ENCODE measurements around the gene CACNB2. TPM values are rescaled to one million over a fixed set of nuclear protein-coding genes. Genes with fewer than 3 reads are reported as not detected.

The CACNB2 gene
- polyA plus RNA-seq, 1 of the 3 experiments (the other 2 are of a cell fraction), result 0.74 TPM

DNA sequence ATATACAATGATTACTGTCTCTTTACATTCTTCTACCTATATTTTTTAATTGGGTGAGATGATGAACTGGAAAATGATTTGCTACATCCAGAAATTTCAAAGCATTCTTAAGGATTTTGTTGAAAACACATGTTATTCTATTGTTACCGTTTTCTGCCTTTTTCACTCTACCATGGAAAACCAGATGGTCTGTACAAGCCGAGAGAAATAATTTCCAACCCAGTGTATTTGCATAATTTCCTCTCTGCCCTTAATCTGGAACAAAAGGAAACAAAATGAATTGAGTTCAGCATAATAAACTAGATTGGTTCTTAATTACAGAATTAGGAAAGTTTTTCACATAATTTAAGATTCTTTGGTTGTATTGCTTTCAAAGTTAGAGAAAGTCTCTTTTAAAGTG is 211.2 kb downstream of the CACNB2 start:
- H3K36me3 ChIP-seq (replicated peaks in 1 of 2; ENCODE audit: control insufficient read depth in 1 of 2, insufficient read depth in 2 of 2, low read length in 1 of 2), result no peaks in the 10 kb centered on the region
- H3K27me3 ChIP-seq (ENCODE audit: insufficient read depth), result no peaks in the 10 kb centered on the region
- no peaks in the 10 kb centered on the region for H4K20me1 ChIP-seq (ENCODE audit: insufficient read depth)
- no peaks in the 10 kb centered on the region for H3K79me2 ChIP-seq (ENCODE audit: insufficient read depth)
- H3K4me1 ChIP-seq (ENCODE audit: control insufficient read depth in 1 of 2, insufficient read depth in 2 of 2, low read depth in 1 of 2, low read length in 1 of 2), result no peaks in the 10 kb centered on the region; a peak in 1 of 4 replicates
- CTCF ChIA-PET, result no interaction called here
- H2AFZ ChIP-seq (ENCODE audit: low read depth), result no peak overlapping the region
- H3K4me2 ChIP-seq, result no peak overlapping the region
- H3K9ac ChIP-seq, result no peak overlapping the region
- no peak overlapping the region for H3K4me3 ChIP-seq (ENCODE audit: low read depth in 2 of 2, low read length in 1 of 2)
- WGBS (ENCODE audit: low lambda C conversion rate), result 48% methylated on average over 2 of the region's 2 CpGs
- H3K27ac ChIP-seq (ENCODE audit: low read depth in 2 of 2, low read length in 1 of 2), result no peak overlapping the region
- TF ChIP-seq, protein P1, sequence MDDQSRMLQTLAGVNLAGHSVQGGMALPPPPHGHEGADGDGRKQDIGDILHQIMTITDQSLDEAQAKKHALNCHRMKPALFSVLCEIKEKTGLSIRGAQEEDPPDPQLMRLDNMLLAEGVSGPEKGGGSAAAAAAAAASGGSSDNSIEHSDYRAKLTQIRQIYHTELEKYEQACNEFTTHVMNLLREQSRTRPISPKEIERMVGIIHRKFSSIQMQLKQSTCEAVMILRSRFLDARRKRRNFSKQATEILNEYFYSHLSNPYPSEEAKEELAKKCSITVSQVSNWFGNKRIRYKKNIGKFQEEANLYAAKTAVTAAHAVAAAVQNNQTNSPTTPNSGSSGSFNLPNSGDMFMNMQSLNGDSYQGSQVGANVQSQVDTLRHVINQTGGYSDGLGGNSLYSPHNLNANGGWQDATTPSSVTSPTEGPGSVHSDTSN (IDR thresholded peaks at IDR 0.05), result no peak
- TF ChIP-seq ELF1 (IDR thresholded peaks at IDR 0.05), result no peak
- TF ChIP-seq REST (IDR thresholded peaks at IDR 0.05; ENCODE audit: low read depth, low read length), result no peak
- TF ChIP-seq FOSL2 (IDR thresholded peaks at IDR 0.05; ENCODE audit: borderline replicate concordance, low read depth), result no peak
- no peak for TF ChIP-seq SIN3A (IDR thresholded peaks at IDR 0.05; ENCODE audit: borderline replicate concordance, low read depth, low read length)
- TF ChIP-seq TAF1 (IDR thresholded peaks at IDR 0.05; ENCODE audit: borderline replicate concordance, low read depth, low read length), result no peak
- no peak for TF ChIP-seq NFIC (IDR thresholded peaks at IDR 0.05; ENCODE audit: borderline replicate concordance)
- TF ChIP-seq RAD21 (IDR thresholded peaks at IDR 0.05; ENCODE audit: low read length), result no peak
- TF ChIP-seq, protein P2, sequence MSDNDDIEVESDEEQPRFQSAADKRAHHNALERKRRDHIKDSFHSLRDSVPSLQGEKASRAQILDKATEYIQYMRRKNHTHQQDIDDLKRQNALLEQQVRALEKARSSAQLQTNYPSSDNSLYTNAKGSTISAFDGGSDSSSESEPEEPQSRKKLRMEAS (IDR thresholded peaks at IDR 0.05; ENCODE audit: low read depth), result no peak
- no peak for TF ChIP-seq RXRA (IDR thresholded peaks at IDR 0.05; ENCODE audit: borderline replicate concordance, low read depth)
- TF ChIP-seq, protein P3, sequence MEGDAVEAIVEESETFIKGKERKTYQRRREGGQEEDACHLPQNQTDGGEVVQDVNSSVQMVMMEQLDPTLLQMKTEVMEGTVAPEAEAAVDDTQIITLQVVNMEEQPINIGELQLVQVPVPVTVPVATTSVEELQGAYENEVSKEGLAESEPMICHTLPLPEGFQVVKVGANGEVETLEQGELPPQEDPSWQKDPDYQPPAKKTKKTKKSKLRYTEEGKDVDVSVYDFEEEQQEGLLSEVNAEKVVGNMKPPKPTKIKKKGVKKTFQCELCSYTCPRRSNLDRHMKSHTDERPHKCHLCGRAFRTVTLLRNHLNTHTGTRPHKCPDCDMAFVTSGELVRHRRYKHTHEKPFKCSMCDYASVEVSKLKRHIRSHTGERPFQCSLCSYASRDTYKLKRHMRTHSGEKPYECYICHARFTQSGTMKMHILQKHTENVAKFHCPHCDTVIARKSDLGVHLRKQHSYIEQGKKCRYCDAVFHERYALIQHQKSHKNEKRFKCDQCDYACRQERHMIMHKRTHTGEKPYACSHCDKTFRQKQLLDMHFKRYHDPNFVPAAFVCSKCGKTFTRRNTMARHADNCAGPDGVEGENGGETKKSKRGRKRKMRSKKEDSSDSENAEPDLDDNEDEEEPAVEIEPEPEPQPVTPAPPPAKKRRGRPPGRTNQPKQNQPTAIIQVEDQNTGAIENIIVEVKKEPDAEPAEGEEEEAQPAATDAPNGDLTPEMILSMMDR (IDR thresholded peaks at IDR 0.05), result no peak
- H3F3A ChIP-seq (replicated peaks; ENCODE audit: insufficient read depth), result no peaks in the 10 kb centered on the region
- H3K9me2 ChIP-seq, result no peaks in the 10 kb centered on the region
- H3K9me3 ChIP-seq, result no peaks in the 10 kb centered on the region
- no peak for DNase-seq
- POLR2A ChIA-PET, result no interaction called here

GRCh38 chr10:18352175-18352574 is 212.0 kb downstream of the CACNB2 start:
- CTCF ChIA-PET, result no interaction called here
- TF ChIP-seq USF2 (IDR thresholded peaks at IDR 0.05; ENCODE audit: borderline replicate concordance, low read depth, low read length) (no peak), FOXM1 (IDR thresholded peaks at IDR 0.05; ENCODE audit: low read depth) (no peak), CHD2 (IDR thresholded peaks at IDR 0.05; ENCODE audit: low read length, partially characterized antibody) (no peak), TCF12 (IDR thresholded peaks at IDR 0.05) (no peak), RXRA (IDR thresholded peaks at IDR 0.05; ENCODE audit: borderline replicate concordance, low read depth) (no peak), TEAD4 (IDR thresholded peaks at IDR 0.05; ENCODE audit: borderline replicate concordance, insufficient read depth) (no peak), TAF1 (IDR thresholded peaks at IDR 0.05; ENCODE audit: borderline replicate concordance, low read depth, low read length) (no peak), FOSL2 (IDR thresholded peaks at IDR 0.05; ENCODE audit: borderline replicate concordance, low read depth) (no peak), GABPA (IDR thresholded peaks at IDR 0.05; ENCODE audit: low read depth) (no peak), EP300 (IDR thresholded peaks at IDR 0.05; ENCODE audit: borderline replicate concordance in 1 of 2, low read depth in 1 of 2, low read length in 1 of 2) (no peak)

More at GRCh38 chr10:18352175-18352574, 212.0 kb downstream of the CACNB2 start:
- H3K27ac ChIP-seq (ENCODE audit: low read depth in 2 of 2, low read length in 1 of 2), result no peak overlapping the region
- 97% methylated on average over 3 of the region's 3 CpGs for WGBS (ENCODE audit: low lambda C conversion rate)
- no peak overlapping the region for H3K4me3 ChIP-seq (ENCODE audit: low read depth in 2 of 2, low read length in 1 of 2)
- DNase-seq, result no peak
- POLR2A ChIA-PET, result no interaction called here
- H3K9me3 ChIP-seq, result no peaks in the 10 kb centered on the region
- H3K4me2 ChIP-seq, result no peak overlapping the region
- H3K79me2 ChIP-seq (ENCODE audit: insufficient read depth), result no peaks in the 10 kb centered on the region
- no peak overlapping the region for H2AFZ ChIP-seq (ENCODE audit: low read depth)
- no peaks in the 10 kb centered on the region; a peak in 1 of 4 replicates for H3K4me1 ChIP-seq (ENCODE audit: control insufficient read depth in 1 of 2, insufficient read depth in 2 of 2, low read depth in 1 of 2, low read length in 1 of 2)
- H3K9me2 ChIP-seq, result no peaks in the 10 kb centered on the region
- H3K36me3 ChIP-seq (replicated peaks in 1 of 2; ENCODE audit: control insufficient read depth in 1 of 2, insufficient read depth in 2 of 2, low read length in 1 of 2), result no peaks in the 10 kb centered on the region
- no peak overlapping the region for H3K9ac ChIP-seq
- H3F3A ChIP-seq (replicated peaks; ENCODE audit: insufficient read depth), result no peaks in the 10 kb centered on the region
- H4K20me1 ChIP-seq (ENCODE audit: insufficient read depth), result no peaks in the 10 kb centered on the region
- no peaks in the 10 kb centered on the region for H3K27me3 ChIP-seq (ENCODE audit: insufficient read depth)
